ENCODE measurements around the gene ATP6V1F.

DNA sequence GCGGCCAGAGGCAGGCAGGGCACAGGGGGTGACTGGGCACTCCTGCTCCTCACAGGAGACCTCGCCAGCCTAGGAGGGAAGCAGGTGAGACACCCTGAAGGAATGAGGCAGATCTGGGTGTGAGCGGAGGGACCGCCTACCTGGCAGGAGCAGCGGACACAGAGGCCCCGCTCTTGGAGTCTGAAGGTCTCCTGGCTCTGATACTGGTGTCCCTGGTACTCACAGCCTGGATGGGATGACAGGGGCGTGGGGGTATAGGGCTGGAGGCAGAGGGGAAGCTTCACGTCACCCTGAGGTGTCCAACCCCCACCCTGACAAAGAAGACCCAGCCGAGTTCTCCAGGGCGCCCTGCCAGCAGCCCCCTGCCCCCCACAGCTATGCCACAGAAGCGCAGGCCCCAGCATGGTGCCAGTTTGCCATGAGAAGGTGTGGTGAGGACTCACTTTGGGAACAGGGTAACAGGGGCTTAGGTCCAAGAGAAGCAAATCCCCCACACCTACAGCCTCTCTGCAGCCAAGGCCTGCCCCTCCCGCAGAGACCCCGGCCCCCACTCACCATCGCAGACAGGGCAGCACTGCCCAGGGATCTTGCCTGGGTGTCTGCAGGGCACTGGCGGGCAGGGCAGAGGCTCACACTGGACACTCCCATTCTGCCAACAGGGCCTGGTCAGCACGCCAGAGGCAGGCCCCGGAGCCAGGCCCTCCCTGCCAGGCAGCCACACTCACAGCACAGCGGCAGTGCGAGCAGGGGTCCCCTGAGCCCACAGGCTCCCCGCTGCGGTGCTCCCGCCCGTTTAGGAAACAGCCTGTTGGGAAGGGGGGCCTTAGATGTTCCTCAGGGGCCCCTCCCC lies 30.8 kb downstream of the ATP6V1F start:
- TF ChIP-seq CTCF (conservative IDR thresholded peaks at IDR 0.05 in 1 of 2, IDR thresholded peaks at IDR 0.05 in 1 of 2; ENCODE audit: low read depth in 1 of 2, low read length in 2 of 2) (no peak), EZH2 (IDR thresholded peaks at IDR 0.05; ENCODE audit: low read length, missing control alignments) (no peak)
